ENCODE results near the gene NHEJ1. TPM values are rescaled to one million over a fixed set of nuclear protein-coding genes. Genes with fewer than 3 reads are reported as not detected.
A peak's percentile ranks its signal among the peaks of the same experiment; 100 is the strongest.

Gene NHEJ1
- total and polyA plus RNA-seq, 2 of the 13 experiments (the other 11 are each of a cell fraction or from before 2014, with no cell fraction given) = 30.0 to 30.7 TPM

DNA sequence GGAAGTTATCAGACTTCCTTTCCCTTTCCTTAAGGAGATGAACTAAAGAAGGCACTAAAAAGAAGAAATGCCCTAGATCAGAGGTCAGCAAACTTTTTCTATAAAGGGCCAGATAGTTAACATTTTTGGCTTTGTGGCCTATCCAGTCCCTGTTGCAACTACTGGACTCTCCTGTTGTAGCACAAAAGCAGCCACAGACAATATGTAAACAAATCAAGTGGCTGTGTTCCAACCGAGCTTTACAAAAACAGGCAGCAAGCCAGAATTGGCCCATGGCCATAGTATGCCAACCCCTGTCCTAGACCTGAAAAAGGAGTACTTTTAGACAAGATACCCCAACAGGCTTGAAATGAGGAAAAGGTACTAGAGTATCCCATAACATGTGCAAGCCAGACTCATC, 10.9 kb downstream of the NHEJ1 start (continued):
- TF ChIP-seq NFAT5 (CRISPR knock-in tag; IDR thresholded peaks at IDR 0.05) (no peak), MYC (CRISPR knock-in tag; IDR thresholded peaks at IDR 0.05; ENCODE audit: borderline replicate concordance) (no peak), RBAK (CRISPR knock-in tag; IDR thresholded peaks at IDR 0.05) (no peak), SNAI1 (CRISPR knock-in tag; IDR thresholded peaks at IDR 0.05; ENCODE audit: borderline replicate concordance) (no peak), FOXJ3 (CRISPR knock-in tag; IDR thresholded peaks at IDR 0.05; ENCODE audit: borderline replicate concordance) (no peak), ZNF777 (CRISPR knock-in tag; IDR thresholded peaks at IDR 0.05) (no peak), ZBTB26 (CRISPR knock-in tag; IDR thresholded peaks at IDR 0.05; ENCODE audit: borderline replicate concordance) (no peak), ZNF761 (CRISPR knock-in tag; conservative IDR thresholded peaks at IDR 0.05) (no peak), HOXA5 (CRISPR knock-in tag; IDR thresholded peaks at IDR 0.05) (no peak), SYNCRIP (IDR thresholded peaks at IDR 0.05; ENCODE audit: insufficient read depth, low read depth, low read length) (no peak), ZNF678 (CRISPR knock-in tag; IDR thresholded peaks at IDR 0.05) (no peak), IRX3 (CRISPR knock-in tag; IDR thresholded peaks at IDR 0.05; ENCODE audit: borderline replicate concordance, low read depth) (no peak), SOX6 (IDR thresholded peaks at IDR 0.05) (no peak), SOX6 (CRISPR knock-in tag; IDR thresholded peaks at IDR 0.05) (peak; percentile 64), TFDP1 (CRISPR knock-in tag; IDR thresholded peaks at IDR 0.05; ENCODE audit: borderline replicate concordance) (no peak), ZNF34 (CRISPR knock-in tag; IDR thresholded peaks at IDR 0.05; ENCODE audit: borderline replicate concordance) (no peak)
- TF ChIP-seq, protein P1, sequence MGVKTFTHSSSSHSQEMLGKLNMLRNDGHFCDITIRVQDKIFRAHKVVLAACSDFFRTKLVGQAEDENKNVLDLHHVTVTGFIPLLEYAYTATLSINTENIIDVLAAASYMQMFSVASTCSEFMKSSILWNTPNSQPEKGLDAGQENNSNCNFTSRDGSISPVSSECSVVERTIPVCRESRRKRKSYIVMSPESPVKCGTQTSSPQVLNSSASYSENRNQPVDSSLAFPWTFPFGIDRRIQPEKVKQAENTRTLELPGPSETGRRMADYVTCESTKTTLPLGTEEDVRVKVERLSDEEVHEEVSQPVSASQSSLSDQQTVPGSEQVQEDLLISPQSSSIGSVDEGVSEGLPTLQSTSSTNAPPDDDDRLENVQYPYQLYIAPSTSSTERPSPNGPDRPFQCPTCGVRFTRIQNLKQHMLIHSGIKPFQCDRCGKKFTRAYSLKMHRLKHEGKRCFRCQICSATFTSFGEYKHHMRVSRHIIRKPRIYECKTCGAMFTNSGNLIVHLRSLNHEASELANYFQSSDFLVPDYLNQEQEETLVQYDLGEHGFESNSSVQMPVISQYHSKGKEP (CRISPR knock-in tag; IDR thresholded peaks at IDR 0.05) = no peak

All from HepG2 (cell line).